KBM-7 (cell line): ENCODE data around the gene LILRA2.
A peak's percentile ranks its signal among the peaks of the same experiment; 100 is the strongest.

ENCODE experiments used
- DNase-seq: peaks from one replicate; pipeline ENCODE4 v3.0.0-alpha.2; 2015
- in situ Hi-C: fragments of 300-500 bp; cut with MboI; formaldehyde crosslinking; loops from 2 replicates; pipeline ENCODE4 v1.14.3; 2020; ENCODE audit warnings: low sequenced_read_pairs, low pct_unique_long_range_greater_than_20kb, mixed read lengths

The LILRA2 gene

GRCh38 chr19:54573330-54573872 lies at the start of gene LILRA2:
Gene LILRA2 (plus strand): TSS chr19:54573790. CDS start chr19:54573879, 89 bp downstream.
- DNase-seq, result peak; percentile 24
- in situ Hi-C loops, result no loop called here

- in situ Hi-C loops, result no loop called here
- no peak for DNase-seq
Observed at GRCh38 chr19:54525636-54526035, 48.0 kb upstream of the LILRA2 start.

- in situ Hi-C loops, result no loop called here
- no peak for DNase-seq
Observed at GRCh38 chr19:54526972-54527371, 46.6 kb upstream of the LILRA2 start.

GRCh38 chr19:54530866-54531265 lies 42.7 kb upstream of the LILRA2 start:
- no peak for DNase-seq

GRCh38 chr19:54532528-54532927 lies 41.1 kb upstream of the LILRA2 start:
- in situ Hi-C loops, result no loop called here
- no peak for DNase-seq

More at GRCh38 chr19:54530866-54531265, 42.7 kb upstream of the LILRA2 start:
- in situ Hi-C loops, result no loop called here

- in situ Hi-C loops, result no loop called here
- DNase-seq, result no peak
Observed at GRCh38 chr19:54533476-54533875, 40.1 kb upstream of the LILRA2 start.

- DNase-seq, result no peak
- in situ Hi-C loops, result no loop called here
Observed at GRCh38 chr19:54534156-54534555, 39.4 kb upstream of the LILRA2 start.

- in situ Hi-C loops, result no loop called here
- no peak for DNase-seq
Observed at GRCh38 chr19:54535601-54536000, 38.0 kb upstream of the LILRA2 start.

GRCh38 chr19:54536956-54537355 lies 36.6 kb upstream of the LILRA2 start:
- no peak for DNase-seq
- in situ Hi-C loops, result no loop called here

- no peak for DNase-seq
- in situ Hi-C loops, result no loop called here
Observed at GRCh38 chr19:54541712-54542111, 31.9 kb upstream of the LILRA2 start.

- DNase-seq, result no peak
- in situ Hi-C loops, result no loop called here
Observed at GRCh38 chr19:54548806-54549205, 24.8 kb upstream of the LILRA2 start.

- in situ Hi-C loops, result no loop called here
- no peak for DNase-seq
Observed at GRCh38 chr19:54549224-54549623, 24.4 kb upstream of the LILRA2 start.

GRCh38 chr19:54551293-54551692 lies 22.3 kb upstream of the LILRA2 start:
- in situ Hi-C loops, result no loop called here

GRCh38 chr19:54551950-54552912 lies 21.4 kb upstream of the LILRA2 start:
- no peak for DNase-seq
- in situ Hi-C loops, result no loop called here

More at GRCh38 chr19:54551293-54551692, 22.3 kb upstream of the LILRA2 start:
- no peak for DNase-seq

GRCh38 chr19:54552913-54553310 lies 20.7 kb upstream of the LILRA2 start:
- in situ Hi-C loops, result no loop called here

GRCh38 chr19:54554006-54554405 lies 19.6 kb upstream of the LILRA2 start:
- DNase-seq, result no peak
- in situ Hi-C loops, result no loop called here

More at GRCh38 chr19:54552913-54553310, 20.7 kb upstream of the LILRA2 start:
- no peak for DNase-seq

GRCh38 chr19:54554896-54555295 lies 18.7 kb upstream of the LILRA2 start:
- DNase-seq, result no peak
- in situ Hi-C loops, result no loop called here

GRCh38 chr19:54556194-54556593 lies 17.4 kb upstream of the LILRA2 start:
- in situ Hi-C loops, result no loop called here
- DNase-seq, result no peak

- DNase-seq, result no peak
- in situ Hi-C loops, result no loop called here
Observed at GRCh38 chr19:54558339-54558738, 15.3 kb upstream of the LILRA2 start.

GRCh38 chr19:54560881-54561385 lies 12.7 kb upstream of the LILRA2 start:
- in situ Hi-C loops, result no loop called here
- DNase-seq, result no peak
